ENCODE results near the gene AMACR.

- TF ChIP-seq CTCF (IDR thresholded peaks at IDR 0.05; ENCODE audit: poor library complexity, severe bottlenecking) (peak; percentile 72), EP300 (conservative IDR thresholded peaks at IDR 0.05; ENCODE audit: poor library complexity, severe bottlenecking) (no peak), TAF1 (IDR thresholded peaks at IDR 0.05; ENCODE audit: low read depth) (no peak), SMC3 (conservative IDR thresholded peaks at IDR 0.05; ENCODE audit: poor library complexity) (peak; percentile 77), REST (IDR thresholded peaks at IDR 0.05; ENCODE audit: borderline replicate concordance) (no peak), RAD21 (conservative IDR thresholded peaks at IDR 0.05) (peak; percentile 63), EZH2 (IDR thresholded peaks at IDR 0.05; ENCODE audit: borderline replicate concordance, insufficient read depth, low read length, poor library complexity, severe bottlenecking) (no peak), MXI1 (conservative IDR thresholded peaks at IDR 0.05; ENCODE audit: poor library complexity, severe bottlenecking) (no peak), POLR2AphosphoS5 (IDR thresholded peaks at IDR 0.05) (no peak)
Measured at GRCh38 chr5:33997331-33997983, 10.4 kb downstream of the AMACR start.
